GM23338 (cell line): ENCODE measurements around the gene UNC93A. TPM values are rescaled to one million over a fixed set of nuclear protein-coding genes. Genes with fewer than 3 reads are reported as not detected.

Experiments used
- ATAC-seq: fragments of 200-7000 bp; cut with Tn5 transposase; 3 replicates; pipeline ENCODE4 v1.9.1; 2020
- DNase-seq: peaks from one replicate; pipeline ENCODE4 v3.0.0-alpha.2; 2015; ENCODE audit warnings: low spot score
- H2AFZ ChIP-seq: fragments of 200-600 bp; sonication (generic); 2 replicates; pipeline ENCODE4 v1.8.0; 2016; ENCODE audit warnings: antibody characterized with exemption, mild to moderate bottlenecking, moderate library complexity
- H3F3A ChIP-seq: fragments of 200-600 bp; sonication (generic); replicated peaks from 2 replicates; pipeline ENCODE4 v1.8.0; 2017; ENCODE audit warnings: antibody characterized with exemption, mixed run types, low read depth
- H3K27ac ChIP-seq: fragments of 200-600 bp; sonication (generic); 2 replicates; pipeline ENCODE4 v1.6.1; 2016; ENCODE audit warnings: low read depth
- H3K27me3 ChIP-seq: fragments of 200-600 bp; sonication (generic); 2 replicates; pipeline ENCODE4 v1.8.0; 2016; ENCODE audit warnings: mild to moderate bottlenecking, mixed run types, moderate library complexity; ENCODE audit not compliant: insufficient read depth
- H3K36me3 ChIP-seq: fragments of 200-600 bp; sonication (generic); 2 replicates; pipeline ENCODE4 v1.8.0; 2016; ENCODE audit warnings: mild to moderate bottlenecking; ENCODE audit not compliant: insufficient read depth
- H3K4me1 ChIP-seq: fragments of 200-600 bp; sonication (generic); 2 replicates; pipeline ENCODE4 v1.8.0; 2016; ENCODE audit warnings: mild to moderate bottlenecking, moderate library complexity; ENCODE audit not compliant: insufficient read depth
- H3K4me2 ChIP-seq: fragments of 200-600 bp; sonication (generic); 2 replicates; pipeline ENCODE4 v1.7.1; 2017; ENCODE audit warnings: mixed run types
- H3K4me3 ChIP-seq: fragments of 200-600 bp; sonication (generic); 2 replicates; pipeline ENCODE4 v1.6.1; 2016; ENCODE audit warnings: mixed run types
- H3K79me2 ChIP-seq: fragments of 200-600 bp; sonication (generic); replicated peaks from 2 replicates; pipeline ENCODE4 v1.8.0; 2017; ENCODE audit warnings: mild to moderate bottlenecking; ENCODE audit not compliant: insufficient read depth
- H3K9me2 ChIP-seq: fragments of 200-600 bp; sonication (generic); 2 replicates; pipeline ENCODE4 v1.8.0; 2017; ENCODE audit not compliant: insufficient read depth
- H4K20me1 ChIP-seq: fragments of 200-600 bp; sonication (generic); replicated peaks from 2 replicates; pipeline ENCODE4 v1.8.0; 2017; ENCODE audit warnings: mild to moderate bottlenecking; ENCODE audit not compliant: insufficient read depth
- H3K27ac Mint-ChIP-seq: 2 replicates; pipeline ENCODE4 v1.8.0; 2020; ENCODE audit warnings: inconsistent platforms, mild to moderate bottlenecking, moderate library complexity, mixed read lengths
- H3K27me3 Mint-ChIP-seq: 3 replicates; pipeline ENCODE4 v1.8.0; 2022; ENCODE audit warnings: low read depth, mild to moderate bottlenecking, moderate library complexity, mixed read lengths, inconsistent platforms; ENCODE audit not compliant: insufficient read depth, poor library complexity
- H3K36me3 Mint-ChIP-seq: 3 replicates; pipeline ENCODE4 v1.8.0; 2021; ENCODE audit warnings: low read depth, mild to moderate bottlenecking, inconsistent platforms, moderate library complexity, mixed read lengths
- H3K4me1 Mint-ChIP-seq: 3 replicates; pipeline ENCODE4 v1.8.0; 2020; ENCODE audit warnings: mild to moderate bottlenecking, inconsistent platforms, mixed read lengths
- H3K4me3 Mint-ChIP-seq: 3 replicates; pipeline ENCODE4 v1.8.0; 2021; ENCODE audit warnings: moderate library complexity, mild to moderate bottlenecking, inconsistent platforms, mixed read lengths
- H3K9me3 Mint-ChIP-seq: 3 replicates; pipeline ENCODE4 v1.8.0; 2020; ENCODE audit warnings: moderate library complexity, mild to moderate bottlenecking, inconsistent platforms, mixed read lengths
- CREB1 ChIP-seq: fragments of 250-450 bp; sonication (Bioruptor Pico); IDR thresholded peaks from 2 replicates; pipeline ENCODE4 v1.5.0; 2020; ENCODE audit warnings: low read depth, mild to moderate bottlenecking, moderate library complexity
- EZH2 ChIP-seq: fragments of 200-600 bp; sonication (generic); IDR thresholded peaks from one replicate; pipeline ENCODE4 v1.8.0; 2017; ENCODE audit warnings: antibody characterized with exemption, mild to moderate bottlenecking, low read depth; ENCODE audit not compliant: unreplicated experiment
- EZH2phosphoT487 ChIP-seq: fragments of 200-600 bp; sonication (generic); IDR thresholded peaks from one replicate; pipeline ENCODE4 v1.8.1; 2018; ENCODE audit warnings: antibody characterized with exemption; ENCODE audit not compliant: unreplicated experiment
- JUNB ChIP-seq: IDR thresholded peaks from one replicate; pipeline ENCODE4 v1.6.1; 2016; ENCODE audit warnings: antibody characterized with exemption; ENCODE audit not compliant: unreplicated experiment
- NANOG ChIP-seq: IDR thresholded peaks from 2 replicates; pipeline ENCODE4 v1.6.1; 2016; ENCODE audit warnings: antibody characterized with exemption, borderline replicate concordance
- POLR2AphosphoS5 ChIP-seq: IDR thresholded peaks from 2 replicates; pipeline ENCODE4 v1.6.1; 2016; ENCODE audit warnings: antibody characterized with exemption, low read depth
- STAT1 ChIP-seq: IDR thresholded peaks from one replicate; pipeline ENCODE4 v1.6.1; 2016; ENCODE audit warnings: antibody characterized with exemption; ENCODE audit not compliant: unreplicated experiment
- ZNF114 ChIP-seq: fragments of 250-450 bp; sonication (Bioruptor Pico); IDR thresholded peaks from 2 replicates; pipeline ENCODE4 v1.5.0; 2020; ENCODE audit warnings: mild to moderate bottlenecking, moderate library complexity
- ZNF331 ChIP-seq: fragments of 250-450 bp; sonication (Bioruptor Pico); IDR thresholded peaks from 2 replicates; pipeline ENCODE4 v1.5.0; 2020; ENCODE audit warnings: low read depth, mild to moderate bottlenecking, moderate library complexity
- polyA plus RNA-seq: library from polyadenylated mRNA; unstranded; fragments of >200 nt; fragmentation: Nextera tagmentation; extraction: Ambion mirVana; gene quantifications from 2 replicates; pipeline ENCODE4 v1.2.1, GENCODE V29; 2016
- total RNA-seq: library from RNA; depleted of rRNA; stranded (reverse); fragments of >200 nt; shearing (Covaris generic); gene quantifications from 2 replicates; pipeline ENCODE4 v1.2.3, GENCODE V29; 2014
- TF ChIP-seq, protein P1 (sequence below): IDR thresholded peaks from one replicate; pipeline ENCODE4 v1.6.1; 2018; ENCODE audit warnings: antibody characterized with exemption; ENCODE audit not compliant: unreplicated experiment
- TF ChIP-seq, protein P2 (sequence below), 2 experiments: fragments of 200-600 bp in 1 of 2; sonication (generic) in 1 of 2; conservative IDR thresholded peaks; 2 replicates each; pipeline versions ENCODE4 v1.5.1 to v1.6.1; 2016 to 2017; ENCODE audit warnings: antibody characterized with exemption in 2 of 2, low read depth in 2 of 2, mild to moderate bottlenecking in 2 of 2, moderate library complexity in 1 of 2
- TF ChIP-seq, protein P3 (sequence below): IDR thresholded peaks from 2 replicates; pipeline ENCODE4 v1.6.1; 2016; ENCODE audit warnings: antibody characterized with exemption
- TF ChIP-seq, protein P4 (sequence below): fragments of 250-450 bp; sonication (Bioruptor Pico); IDR thresholded peaks from 2 replicates; pipeline ENCODE4 v1.5.0; 2020; ENCODE audit warnings: mild to moderate bottlenecking, moderate library complexity

The UNC93A gene
- total and polyA plus RNA-seq, 2 experiments from 2014 or later, result 0.18 to 0.28 TPM

GRCh38 chr6:167299641-167300308 is 8.7 kb downstream of the UNC93A start:
- Mint-ChIP-seq H3K4me3 (no peak overlapping the region), H3K9me3 (peaks cover 5% of the 10 kb centered on the region; the same call in 2 of the 3 replicates), H3K36me3 (no peaks in the 10 kb centered on the region), H3K27me3 (peaks cover 20% of the 10 kb centered on the region), H3K27ac (no peak overlapping the region; the same call in 1 of the 2 replicates), H3K4me1 (peaks cover 13% of the 10 kb centered on the region)
- DNase-seq, result no peak
- H3K4me1 ChIP-seq, result peaks cover 3% of the 10 kb centered on the region; the same call in 1 of the 2 replicates
- TF ChIP-seq, protein P1, sequence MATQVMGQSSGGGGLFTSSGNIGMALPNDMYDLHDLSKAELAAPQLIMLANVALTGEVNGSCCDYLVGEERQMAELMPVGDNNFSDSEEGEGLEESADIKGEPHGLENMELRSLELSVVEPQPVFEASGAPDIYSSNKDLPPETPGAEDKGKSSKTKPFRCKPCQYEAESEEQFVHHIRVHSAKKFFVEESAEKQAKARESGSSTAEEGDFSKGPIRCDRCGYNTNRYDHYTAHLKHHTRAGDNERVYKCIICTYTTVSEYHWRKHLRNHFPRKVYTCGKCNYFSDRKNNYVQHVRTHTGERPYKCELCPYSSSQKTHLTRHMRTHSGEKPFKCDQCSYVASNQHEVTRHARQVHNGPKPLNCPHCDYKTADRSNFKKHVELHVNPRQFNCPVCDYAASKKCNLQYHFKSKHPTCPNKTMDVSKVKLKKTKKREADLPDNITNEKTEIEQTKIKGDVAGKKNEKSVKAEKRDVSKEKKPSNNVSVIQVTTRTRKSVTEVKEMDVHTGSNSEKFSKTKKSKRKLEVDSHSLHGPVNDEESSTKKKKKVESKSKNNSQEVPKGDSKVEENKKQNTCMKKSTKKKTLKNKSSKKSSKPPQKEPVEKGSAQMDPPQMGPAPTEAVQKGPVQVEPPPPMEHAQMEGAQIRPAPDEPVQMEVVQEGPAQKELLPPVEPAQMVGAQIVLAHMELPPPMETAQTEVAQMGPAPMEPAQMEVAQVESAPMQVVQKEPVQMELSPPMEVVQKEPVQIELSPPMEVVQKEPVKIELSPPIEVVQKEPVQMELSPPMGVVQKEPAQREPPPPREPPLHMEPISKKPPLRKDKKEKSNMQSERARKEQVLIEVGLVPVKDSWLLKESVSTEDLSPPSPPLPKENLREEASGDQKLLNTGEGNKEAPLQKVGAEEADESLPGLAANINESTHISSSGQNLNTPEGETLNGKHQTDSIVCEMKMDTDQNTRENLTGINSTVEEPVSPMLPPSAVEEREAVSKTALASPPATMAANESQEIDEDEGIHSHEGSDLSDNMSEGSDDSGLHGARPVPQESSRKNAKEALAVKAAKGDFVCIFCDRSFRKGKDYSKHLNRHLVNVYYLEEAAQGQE, result no peak
- no peak for TF ChIP-seq STAT1
- TF ChIP-seq CREB1, result no peak
- no peak for TF ChIP-seq ZNF114 (CRISPR knock-in tag)
- no peak for TF ChIP-seq EZH2
- TF ChIP-seq, protein P2, sequence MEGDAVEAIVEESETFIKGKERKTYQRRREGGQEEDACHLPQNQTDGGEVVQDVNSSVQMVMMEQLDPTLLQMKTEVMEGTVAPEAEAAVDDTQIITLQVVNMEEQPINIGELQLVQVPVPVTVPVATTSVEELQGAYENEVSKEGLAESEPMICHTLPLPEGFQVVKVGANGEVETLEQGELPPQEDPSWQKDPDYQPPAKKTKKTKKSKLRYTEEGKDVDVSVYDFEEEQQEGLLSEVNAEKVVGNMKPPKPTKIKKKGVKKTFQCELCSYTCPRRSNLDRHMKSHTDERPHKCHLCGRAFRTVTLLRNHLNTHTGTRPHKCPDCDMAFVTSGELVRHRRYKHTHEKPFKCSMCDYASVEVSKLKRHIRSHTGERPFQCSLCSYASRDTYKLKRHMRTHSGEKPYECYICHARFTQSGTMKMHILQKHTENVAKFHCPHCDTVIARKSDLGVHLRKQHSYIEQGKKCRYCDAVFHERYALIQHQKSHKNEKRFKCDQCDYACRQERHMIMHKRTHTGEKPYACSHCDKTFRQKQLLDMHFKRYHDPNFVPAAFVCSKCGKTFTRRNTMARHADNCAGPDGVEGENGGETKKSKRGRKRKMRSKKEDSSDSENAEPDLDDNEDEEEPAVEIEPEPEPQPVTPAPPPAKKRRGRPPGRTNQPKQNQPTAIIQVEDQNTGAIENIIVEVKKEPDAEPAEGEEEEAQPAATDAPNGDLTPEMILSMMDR (conservative IDR thresholded peaks at IDR 0.05; ENCODE audit: low read depth in 2 of 2), result no peak
- TF ChIP-seq, protein P3, sequence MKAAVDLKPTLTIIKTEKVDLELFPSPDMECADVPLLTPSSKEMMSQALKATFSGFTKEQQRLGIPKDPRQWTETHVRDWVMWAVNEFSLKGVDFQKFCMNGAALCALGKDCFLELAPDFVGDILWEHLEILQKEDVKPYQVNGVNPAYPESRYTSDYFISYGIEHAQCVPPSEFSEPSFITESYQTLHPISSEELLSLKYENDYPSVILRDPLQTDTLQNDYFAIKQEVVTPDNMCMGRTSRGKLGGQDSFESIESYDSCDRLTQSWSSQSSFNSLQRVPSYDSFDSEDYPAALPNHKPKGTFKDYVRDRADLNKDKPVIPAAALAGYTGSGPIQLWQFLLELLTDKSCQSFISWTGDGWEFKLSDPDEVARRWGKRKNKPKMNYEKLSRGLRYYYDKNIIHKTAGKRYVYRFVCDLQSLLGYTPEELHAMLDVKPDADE, result no peak
- TF ChIP-seq POLR2AphosphoS5, result no peak
- TF ChIP-seq NANOG, result no peak
- no peak for TF ChIP-seq JUNB
- no peak for TF ChIP-seq ZNF331 (CRISPR knock-in tag)
- TF ChIP-seq, protein P4, sequence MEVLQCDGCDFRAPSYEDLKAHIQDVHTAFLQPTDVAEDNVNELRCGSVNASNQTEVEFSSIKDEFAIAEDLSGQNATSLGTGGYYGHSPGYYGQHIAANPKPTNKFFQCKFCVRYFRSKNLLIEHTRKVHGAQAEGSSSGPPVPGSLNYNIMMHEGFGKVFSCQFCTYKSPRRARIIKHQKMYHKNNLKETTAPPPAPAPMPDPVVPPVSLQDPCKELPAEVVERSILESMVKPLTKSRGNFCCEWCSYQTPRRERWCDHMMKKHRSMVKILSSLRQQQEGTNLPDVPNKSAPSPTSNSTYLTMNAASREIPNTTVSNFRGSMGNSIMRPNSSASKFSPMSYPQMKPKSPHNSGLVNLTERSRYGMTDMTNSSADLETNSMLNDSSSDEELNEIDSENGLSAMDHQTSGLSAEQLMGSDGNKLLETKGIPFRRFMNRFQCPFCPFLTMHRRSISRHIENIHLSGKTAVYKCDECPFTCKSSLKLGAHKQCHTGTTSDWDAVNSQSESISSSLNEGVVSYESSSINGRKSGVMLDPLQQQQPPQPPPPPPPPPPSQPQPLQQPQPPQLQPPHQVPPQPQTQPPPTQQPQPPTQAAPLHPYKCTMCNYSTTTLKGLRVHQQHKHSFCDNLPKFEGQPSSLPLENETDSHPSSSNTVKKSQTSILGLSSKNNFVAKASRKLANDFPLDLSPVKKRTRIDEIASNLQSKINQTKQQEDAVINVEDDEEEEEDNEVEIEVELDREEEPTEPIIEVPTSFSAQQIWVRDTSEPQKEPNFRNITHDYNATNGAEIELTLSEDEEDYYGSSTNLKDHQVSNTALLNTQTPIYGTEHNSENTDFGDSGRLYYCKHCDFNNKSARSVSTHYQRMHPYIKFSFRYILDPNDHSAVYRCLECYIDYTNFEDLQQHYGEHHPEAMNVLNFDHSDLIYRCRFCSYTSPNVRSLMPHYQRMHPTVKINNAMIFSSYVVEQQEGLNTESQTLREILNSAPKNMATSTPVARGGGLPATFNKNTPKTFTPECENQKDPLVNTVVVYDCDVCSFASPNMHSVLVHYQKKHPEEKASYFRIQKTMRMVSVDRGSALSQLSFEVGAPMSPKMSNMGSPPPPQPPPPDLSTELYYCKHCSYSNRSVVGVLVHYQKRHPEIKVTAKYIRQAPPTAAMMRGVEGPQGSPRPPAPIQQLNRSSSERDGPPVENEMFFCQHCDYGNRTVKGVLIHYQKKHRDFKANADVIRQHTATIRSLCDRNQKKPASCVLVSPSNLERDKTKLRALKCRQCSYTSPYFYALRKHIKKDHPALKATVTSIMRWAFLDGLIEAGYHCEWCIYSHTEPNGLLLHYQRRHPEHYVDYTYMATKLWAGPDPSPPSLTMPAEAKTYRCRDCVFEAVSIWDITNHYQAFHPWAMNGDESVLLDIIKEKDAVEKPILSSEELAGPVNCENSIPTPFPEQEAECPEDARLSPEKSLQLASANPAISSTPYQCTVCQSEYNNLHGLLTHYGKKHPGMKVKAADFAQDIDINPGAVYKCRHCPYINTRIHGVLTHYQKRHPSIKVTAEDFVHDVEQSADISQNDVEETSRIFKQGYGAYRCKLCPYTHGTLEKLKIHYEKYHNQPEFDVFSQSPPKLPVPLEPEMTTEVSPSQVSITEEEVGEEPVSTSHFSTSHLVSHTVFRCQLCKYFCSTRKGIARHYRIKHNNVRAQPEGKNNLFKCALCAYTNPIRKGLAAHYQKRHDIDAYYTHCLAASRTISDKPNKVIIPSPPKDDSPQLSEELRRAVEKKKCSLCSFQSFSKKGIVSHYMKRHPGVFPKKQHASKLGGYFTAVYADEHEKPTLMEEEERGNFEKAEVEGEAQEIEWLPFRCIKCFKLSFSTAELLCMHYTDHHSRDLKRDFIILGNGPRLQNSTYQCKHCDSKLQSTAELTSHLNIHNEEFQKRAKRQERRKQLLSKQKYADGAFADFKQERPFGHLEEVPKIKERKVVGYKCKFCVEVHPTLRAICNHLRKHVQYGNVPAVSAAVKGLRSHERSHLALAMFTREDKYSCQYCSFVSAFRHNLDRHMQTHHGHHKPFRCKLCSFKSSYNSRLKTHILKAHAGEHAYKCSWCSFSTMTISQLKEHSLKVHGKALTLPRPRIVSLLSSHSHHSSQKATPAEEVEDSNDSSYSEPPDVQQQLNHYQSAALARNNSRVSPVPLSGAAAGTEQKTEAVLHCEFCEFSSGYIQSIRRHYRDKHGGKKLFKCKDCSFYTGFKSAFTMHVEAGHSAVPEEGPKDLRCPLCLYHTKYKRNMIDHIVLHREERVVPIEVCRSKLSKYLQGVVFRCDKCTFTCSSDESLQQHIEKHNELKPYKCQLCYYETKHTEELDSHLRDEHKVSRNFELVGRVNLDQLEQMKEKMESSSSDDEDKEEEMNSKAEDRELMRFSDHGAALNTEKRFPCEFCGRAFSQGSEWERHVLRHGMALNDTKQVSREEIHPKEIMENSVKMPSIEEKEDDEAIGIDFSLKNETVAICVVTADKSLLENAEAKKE (CRISPR knock-in tag), result no peak
- no peak for TF ChIP-seq EZH2phosphoT487
- H3K79me2 ChIP-seq, result no peaks in the 10 kb centered on the region
- no peak overlapping the region for H3K4me2 ChIP-seq
- no peaks in the 10 kb centered on the region for H3K9me2 ChIP-seq
- no peak for ATAC-seq
- H3K27me3 ChIP-seq, result no peaks in the 10 kb centered on the region
- no peaks in the 10 kb centered on the region for H4K20me1 ChIP-seq
- H3K36me3 ChIP-seq, result no peaks in the 10 kb centered on the region
- no peak overlapping the region for H3K4me3 ChIP-seq
- H3F3A ChIP-seq, result no peaks in the 10 kb centered on the region
- no peak overlapping the region for H2AFZ ChIP-seq
- H3K27ac ChIP-seq, result no peak overlapping the region
